B cell (primary cell): Measurements from ENCODE around the gene JCAD. TPM values are rescaled to one million over a fixed set of nuclear protein-coding genes. Genes with fewer than 3 reads are reported as not detected.

Experiments
- ATAC-seq: fragments of 200-7000 bp; cut with Tn5 transposase; one replicate; pipeline ENCODE4 v1.10.0; 2021; ENCODE audit warnings: low read depth, mild to moderate bottlenecking, moderate number of reproducible peaks, moderate library complexity
- CTCF ChIA-PET: fragments of 350-600 bp; sonication (Branson Sonifier 250); formaldehyde crosslinking; loops from one replicate; lab custom pipeline; 2021; ENCODE audit warnings: antibody characterized with exemption, inconsistent platforms; lab: Charles Lee
- POLR2A ChIA-PET: fragments of 350-600 bp; sonication (Branson Sonifier 250); formaldehyde crosslinking; loops from one replicate; lab custom pipeline; 2021; ENCODE audit warnings: antibody characterized with exemption; lab: Charles Lee
- DNase-seq: peaks from one replicate; pipeline ENCODE4 v3.0.0; 2013
- H2AFZ ChIP-seq: 2 replicates; pipeline ENCODE4 v1.6.1; 2012; ENCODE audit warnings: mild to moderate bottlenecking, low read depth, low read length; ENCODE audit not compliant: insufficient read depth, poor library complexity, severe bottlenecking
- H3K27ac ChIP-seq, 2 donors: 1 replicate in 1 of 2; 2 replicates in 1 of 2; pipeline ENCODE4 v1.5.1; 2012 to 2013; ENCODE audit warnings: low read length in 2 of 2, mild to moderate bottlenecking in 2 of 2, moderate library complexity in 1 of 2
- H3K27me3 ChIP-seq, 4 experiments: fragments of 200-600 bp in 1 of 4; sonication (generic) in 1 of 4; replicated peaks in 1 of 4; 1 replicate in 2 of 4; 2 replicates in 2 of 4; pipeline versions ENCODE4 v1.6.1 to v1.7.0; 2013 to 2016; ENCODE audit warnings: low read length in 3 of 4, mild to moderate bottlenecking in 2 of 4, mixed read lengths in 1 of 4, moderate library complexity in 1 of 4; ENCODE audit not compliant: insufficient read depth in 4 of 4, control insufficient read depth in 3 of 4; ENCODE audit errors: control extremely low read depth in 1 of 4
- H3K36me3 ChIP-seq, 2 experiments: replicated peaks in 1 of 2; 1 replicate in 1 of 2; 2 replicates in 1 of 2; pipeline versions ENCODE4 v1.6.1 to v1.7.1; 2013; ENCODE audit warnings: low read length in 1 of 2; ENCODE audit not compliant: insufficient read depth in 2 of 2, control insufficient read depth in 1 of 2; ENCODE audit errors: control extremely low read depth in 1 of 2, extremely low read depth in 1 of 2
- H3K4me1 ChIP-seq, 2 donors: fragments of 200-600 bp in 1 of 2; sonication (generic) in 1 of 2; 1 replicate in 1 of 2; 2 replicates in 1 of 2; pipeline versions ENCODE4 v1.5.1 to v1.6.1; 2013 to 2017; ENCODE audit warnings: low read length in 2 of 2; ENCODE audit not compliant: control insufficient read depth in 2 of 2, insufficient read depth in 2 of 2
- H3K4me2 ChIP-seq: replicated peaks from 2 replicates; pipeline ENCODE3; 2012; ENCODE audit warnings: mild to moderate bottlenecking, low read depth, low read length; ENCODE audit not compliant: poor library complexity, severe bottlenecking
- H3K4me3 ChIP-seq, 5 experiments: fragments of 200-600 bp in 1 of 5; sonication (generic) in 1 of 5; 1 replicate in 3 of 5; 2 replicates in 2 of 5; pipeline versions ENCODE4 v1.5.1 to v1.7.0; 2011 to 2016; ENCODE audit warnings: low read length in 4 of 5, mild to moderate bottlenecking in 4 of 5, low read depth in 2 of 5, control low read depth in 1 of 5, moderate library complexity in 1 of 5; ENCODE audit not compliant: insufficient read depth in 1 of 5; ENCODE audit errors: control extremely low read depth in 1 of 5, extremely low read depth in 1 of 5
- H3K79me2 ChIP-seq: fragments of 200-600 bp; sonication (generic); one replicate; pipeline ENCODE4 v1.6.0; 2016; ENCODE audit warnings: low read length; ENCODE audit not compliant: control insufficient read depth, insufficient read depth
- H3K9ac ChIP-seq: fragments of 200-600 bp; sonication (generic); 2 replicates; pipeline ENCODE4 v1.6.1; 2017; ENCODE audit warnings: mild to moderate bottlenecking, low read length, moderate library complexity
- H3K9me3 ChIP-seq, 3 donors: one replicate each; pipeline versions ENCODE4 v1.6.1 to v1.7.1; 2013; ENCODE audit warnings: low read length in 2 of 3; ENCODE audit not compliant: control insufficient read depth in 2 of 3, insufficient read depth in 1 of 3; ENCODE audit errors: control extremely low read depth in 1 of 3
- H4K20me1 ChIP-seq: 2 replicates; pipeline ENCODE4 v1.6.0; 2012; ENCODE audit warnings: mild to moderate bottlenecking, low read length; ENCODE audit not compliant: insufficient read depth, control insufficient read depth, poor library complexity, severe bottlenecking
- H3K27ac Mint-ChIP-seq: one replicate; pipeline ENCODE4 v1.8.0; 2021; ENCODE audit warnings: mixed read lengths
- H3K27me3 Mint-ChIP-seq: one replicate; pipeline ENCODE4 v1.8.0; 2021; ENCODE audit warnings: mixed read lengths
- H3K4me1 Mint-ChIP-seq: one replicate; pipeline ENCODE4 v1.8.0; 2021; ENCODE audit warnings: mixed read lengths
- H3K4me3 Mint-ChIP-seq: one replicate; pipeline ENCODE4 v1.8.0; 2021; ENCODE audit warnings: mixed read lengths
- H3K9me3 Mint-ChIP-seq: one replicate; pipeline ENCODE4 v1.8.0; 2022; ENCODE audit warnings: mixed read lengths; ENCODE audit not compliant: insufficient read depth
- CTCF ChIP-seq: fragments of 200-600 bp; IDR thresholded peaks from one replicate; pipeline ENCODE4 v1.8.0; 2022; ENCODE audit warnings: antibody characterized with exemption, mild to moderate bottlenecking
- EZH2 ChIP-seq: IDR thresholded peaks from 2 replicates; pipeline ENCODE4 v1.6.1; 2012; ENCODE audit warnings: borderline replicate concordance, low read depth, mild to moderate bottlenecking, moderate library complexity, low read length; ENCODE audit not compliant: insufficient read depth, poor library complexity, severe bottlenecking
- WGBS: methylation state at CpG from one replicate; pipeline ENCODE4 v1.1.5; 2013; ENCODE audit warnings: missing lambda C conversion rate; ENCODE audit not compliant: insufficient coverage; 5-methylcytosine and 5-hydroxymethylcytosine counted together
- intact Hi-C: fragments of 100-400 bp; cut with micrococcal nuclease; formaldehyde crosslinking; loops from one replicate; pipeline ENCODE4 v1.10.0; 2022
- polyA plus RNA-seq: library from polyadenylated mRNA; depleted of rRNA; stranded (reverse); fragments of >200 nt; gene quantifications from 2 replicates; pipeline ENCODE4 v1.2.3, GENCODE V29; 2012
- total RNA-seq, 2 donors: library from RNA; stranded (reverse); fragments of 120-200 nt in 1 of 2; gene quantifications; 1 replicate in 1 of 2; 2 replicates in 1 of 2; pipeline versions ENCODE4 v1.2.3 to v1.2.4, GENCODE V29; 2013 to 2022

The JCAD gene
- total and polyA plus RNA-seq, 2 donors (not counting 1 experiment from before 2014, with no cell fraction given) = 0.37 TPM; not detected in 1

GRCh38 chr10:30027057-30028005 lies 32.1 kb downstream of the JCAD start:
- no peaks in the 10 kb centered on the region for H4K20me1 ChIP-seq
- no peaks in the 10 kb centered on the region for H3K27me3 Mint-ChIP-seq

More at GRCh38 chr10:30027057-30028005, 32.1 kb downstream of the JCAD start:
- Histone ChIP-seq H3K36me3 (no peaks in the 10 kb centered on the region), H3K9me3 (peaks cover 0 to 3% (median 0%) of the 10 kb centered on the region in 3 donors), H3K27me3 (no peaks in the 10 kb centered on the region), H2AFZ (peak overlapping the region; percentile 77), H3K4me3 (peak overlapping the region; percentile 33 to 64 (median 49)), H3K4me1 (peaks cover 22 to 23% of the 10 kb centered on the region in 2 donors), H3K27ac (no peak overlapping the region), H3K9ac (peak overlapping the region; percentile 60), H3K4me2 (peak overlapping the region; percentile 87), H3K79me2 (no peaks in the 10 kb centered on the region)
- peaks cover 20% of the 10 kb centered on the region for H3K4me1 Mint-ChIP-seq
- ChIA-PET POLR2A (no interaction called here), CTCF (interaction anchor here (0.7 to 1.7 kb wide), 6 partner anchors 16 to 564 kb away, joined by 3 to 5 read pairs (median 4); no protein-coding TSS in a partner anchor)
- ATAC-seq = peak; percentile 79
- H3K27ac Mint-ChIP-seq = peak overlapping the region; percentile 54
- TF ChIP-seq CTCF = peak; percentile 28
- TF ChIP-seq EZH2 = no peak
- H3K4me3 Mint-ChIP-seq = peak overlapping the region; percentile 91
- intact Hi-C loops = no loop called here
- WGBS = 14% methylated on average over 42 of the region's 42 CpGs
- peak; percentile 83 for DNase-seq
- H3K9me3 Mint-ChIP-seq = no peaks in the 10 kb centered on the region
